ENCODE measurements around the gene RBM28.

The RBM28 gene, protein sequence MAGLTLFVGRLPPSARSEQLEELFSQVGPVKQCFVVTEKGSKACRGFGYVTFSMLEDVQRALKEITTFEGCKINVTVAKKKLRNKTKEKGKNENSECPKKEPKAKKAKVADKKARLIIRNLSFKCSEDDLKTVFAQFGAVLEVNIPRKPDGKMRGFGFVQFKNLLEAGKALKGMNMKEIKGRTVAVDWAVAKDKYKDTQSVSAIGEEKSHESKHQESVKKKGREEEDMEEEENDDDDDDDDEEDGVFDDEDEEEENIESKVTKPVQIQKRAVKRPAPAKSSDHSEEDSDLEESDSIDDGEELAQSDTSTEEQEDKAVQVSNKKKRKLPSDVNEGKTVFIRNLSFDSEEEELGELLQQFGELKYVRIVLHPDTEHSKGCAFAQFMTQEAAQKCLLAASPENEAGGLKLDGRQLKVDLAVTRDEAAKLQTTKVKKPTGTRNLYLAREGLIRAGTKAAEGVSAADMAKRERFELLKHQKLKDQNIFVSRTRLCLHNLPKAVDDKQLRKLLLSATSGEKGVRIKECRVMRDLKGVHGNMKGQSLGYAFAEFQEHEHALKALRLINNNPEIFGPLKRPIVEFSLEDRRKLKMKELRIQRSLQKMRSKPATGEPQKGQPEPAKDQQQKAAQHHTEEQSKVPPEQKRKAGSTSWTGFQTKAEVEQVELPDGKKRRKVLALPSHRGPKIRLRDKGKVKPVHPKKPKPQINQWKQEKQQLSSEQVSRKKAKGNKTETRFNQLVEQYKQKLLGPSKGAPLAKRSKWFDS

DNA sequence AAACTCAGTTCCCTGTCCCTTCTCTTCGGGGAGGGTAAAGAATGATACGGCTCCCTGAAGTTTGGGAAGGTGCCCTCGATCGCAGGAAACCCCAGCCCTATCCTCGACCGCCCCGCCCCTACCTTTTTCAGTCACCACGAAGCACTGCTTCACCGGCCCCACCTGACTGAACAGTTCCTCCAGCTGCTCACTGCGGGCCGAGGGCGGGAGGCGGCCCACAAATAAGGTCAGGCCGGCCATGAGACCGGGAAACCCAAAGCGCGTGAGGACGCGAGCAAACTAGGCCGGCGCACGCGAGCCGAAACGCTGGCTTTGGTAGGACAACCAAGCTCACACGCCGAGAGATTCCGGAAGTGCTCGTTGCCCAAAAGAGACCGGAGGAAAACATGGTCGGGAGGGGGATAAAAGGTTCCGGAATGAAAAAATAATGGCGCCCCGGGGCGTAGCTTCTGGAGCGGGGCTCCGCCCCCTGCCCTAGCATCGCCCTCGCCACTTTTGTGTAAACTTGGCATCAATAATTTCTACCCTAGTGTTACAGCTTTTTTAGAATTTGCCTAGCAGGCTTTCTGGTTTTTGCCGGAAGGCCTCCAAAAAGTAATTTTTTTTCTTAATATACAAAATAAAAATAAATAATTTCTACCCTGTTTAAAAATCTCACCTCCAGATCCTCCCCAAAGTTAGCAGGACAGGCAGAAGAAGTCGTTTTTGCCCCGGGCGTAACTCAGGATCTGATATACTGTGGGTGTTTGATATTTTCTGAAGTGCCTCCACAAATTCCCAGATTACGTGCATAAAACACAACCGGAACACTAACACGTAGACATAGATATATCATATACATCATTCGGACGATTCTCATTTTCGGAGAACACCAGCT is at the start of gene RBM28:
Gene RBM28 (minus strand): TSS at position 355 of the 877 bp plus-strand sequence. CDS start 115 bp downstream, at position 240.
- DNase-seq = peak; percentile 94 to 98

DNA sequence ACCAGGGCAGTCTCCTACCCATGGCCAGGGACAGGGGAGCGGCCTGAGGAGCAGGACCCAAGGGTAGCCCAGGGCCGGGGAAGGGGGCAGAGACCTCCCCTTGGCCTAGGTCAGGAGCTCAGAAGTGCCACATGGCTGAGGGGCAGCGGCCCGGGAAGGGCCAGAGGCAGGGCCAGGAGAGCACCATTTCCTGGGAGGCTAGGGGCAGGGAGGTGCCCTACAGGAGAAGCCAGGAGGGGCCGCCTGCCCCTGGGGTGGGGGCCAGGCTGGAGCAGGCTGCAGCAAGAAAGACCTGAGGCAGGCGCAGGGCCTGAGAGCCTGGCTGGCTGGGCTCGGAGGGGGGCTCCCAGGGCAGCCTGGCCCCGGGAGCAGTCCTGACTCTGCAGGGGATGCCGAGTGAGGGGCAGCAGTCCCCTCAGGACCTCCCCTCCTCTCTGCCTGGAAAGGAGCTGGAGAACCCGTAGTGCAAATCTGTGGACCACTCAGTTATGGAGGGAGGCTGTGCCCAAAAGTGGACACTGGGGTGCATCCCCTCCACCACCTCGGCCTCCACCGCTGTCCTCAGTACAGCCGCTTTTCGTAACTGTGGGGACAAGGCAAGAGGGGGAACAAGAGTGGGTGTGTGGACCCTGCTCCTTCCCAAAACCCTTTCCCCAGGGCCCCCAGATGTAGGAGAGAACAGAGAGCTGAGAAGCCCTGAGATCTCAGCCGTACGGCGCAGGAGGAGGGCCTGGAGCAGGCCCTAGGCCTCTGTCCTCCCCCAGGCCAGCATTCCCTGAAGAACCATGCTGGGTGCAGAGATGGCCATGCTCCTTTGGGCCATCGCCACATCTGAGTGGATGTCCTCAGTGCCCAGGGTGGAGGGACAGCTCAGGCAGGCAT is 49.0 kb upstream of the RBM28 start:
- DNase-seq = no peak

DNA sequence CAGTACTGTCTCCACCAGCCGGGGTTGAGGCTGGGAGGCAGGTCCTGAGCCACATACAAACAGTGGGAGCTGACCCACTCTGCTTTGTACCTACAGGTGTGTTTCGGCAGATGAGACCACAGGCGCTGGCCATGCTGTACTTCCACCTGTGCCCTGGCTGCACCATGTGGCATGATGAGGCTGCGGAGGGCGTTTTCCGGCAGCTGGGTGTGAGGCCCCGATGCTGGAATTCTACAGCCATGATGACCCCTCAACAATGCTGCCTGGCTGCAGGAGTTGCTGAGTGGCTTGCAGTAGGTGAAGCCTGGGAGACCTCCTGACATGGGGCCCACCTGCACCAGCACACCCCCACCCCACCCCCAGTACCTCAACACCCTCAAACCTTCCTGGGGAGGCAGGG is 48.1 kb upstream of the RBM28 start:
- DNase-seq = no peak

DNA sequence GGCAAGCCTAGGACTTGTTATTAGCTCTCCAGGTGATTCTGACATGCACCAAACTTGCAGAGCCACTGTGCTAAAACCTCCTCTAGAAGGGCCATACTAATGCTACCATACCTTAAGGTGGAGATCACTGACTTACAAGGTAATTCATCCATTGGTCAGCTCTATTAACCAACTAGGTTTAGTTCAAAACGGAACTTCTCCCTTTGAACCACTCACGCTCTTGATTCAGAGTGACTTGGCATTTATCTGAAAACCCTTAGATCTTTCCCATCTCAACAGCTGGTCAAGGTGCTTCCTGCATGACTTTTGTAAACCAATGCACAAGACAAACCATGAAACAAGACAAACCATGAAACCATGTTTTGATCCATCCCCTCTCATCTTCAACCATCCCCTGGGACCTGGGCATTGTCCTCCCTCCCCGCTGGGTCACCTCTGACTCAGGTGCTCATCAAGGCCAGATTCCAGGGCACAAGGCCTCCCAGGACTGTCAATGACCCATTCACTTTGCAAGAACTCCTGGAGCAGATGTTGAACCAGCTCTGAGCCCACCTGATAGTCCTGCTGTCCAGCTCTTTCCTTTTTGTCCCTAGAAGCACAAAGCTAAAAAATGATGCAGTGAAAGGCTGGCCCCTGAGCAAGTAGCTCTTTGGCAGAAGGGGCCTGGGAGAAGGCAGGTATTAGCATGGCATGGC is 47.3 kb upstream of the RBM28 start:
- no peak for DNase-seq

DNA sequence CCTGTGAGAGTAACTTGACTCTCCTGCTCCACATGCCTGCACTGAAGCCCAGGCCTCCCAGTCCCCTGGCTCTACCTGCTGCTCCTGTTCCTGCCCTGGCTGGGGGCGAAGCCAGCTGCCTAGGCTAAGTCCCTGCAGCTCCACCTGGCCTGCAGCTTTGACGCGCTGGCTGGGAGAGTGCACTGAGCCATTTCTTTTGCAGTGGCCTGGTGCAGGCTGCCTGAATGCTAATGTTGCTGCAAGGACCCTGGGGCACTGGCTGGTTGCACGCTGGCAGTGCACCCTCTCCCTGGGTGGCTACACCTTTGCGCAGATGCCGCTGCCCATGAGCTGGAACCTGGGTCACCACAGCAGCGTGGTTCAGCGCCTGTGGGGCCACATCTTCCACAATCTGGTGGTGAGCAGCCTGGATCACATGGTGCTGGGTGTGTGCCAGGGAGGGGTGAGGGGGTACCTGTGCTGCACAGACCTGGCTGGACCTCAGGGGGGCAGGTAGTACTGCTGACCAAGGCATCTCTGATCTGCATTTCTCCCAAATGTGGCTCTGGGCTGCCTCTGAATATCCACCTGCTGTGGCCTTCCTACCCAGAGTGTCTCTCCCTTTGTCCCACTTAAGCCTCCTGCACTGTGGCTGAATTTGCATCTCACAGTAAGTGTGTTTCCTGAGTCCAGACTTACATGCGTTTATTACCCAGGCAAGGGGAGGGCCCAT is 46.1 kb upstream of the RBM28 start:
- DNase-seq = peak; percentile 85 to 87

DNA sequence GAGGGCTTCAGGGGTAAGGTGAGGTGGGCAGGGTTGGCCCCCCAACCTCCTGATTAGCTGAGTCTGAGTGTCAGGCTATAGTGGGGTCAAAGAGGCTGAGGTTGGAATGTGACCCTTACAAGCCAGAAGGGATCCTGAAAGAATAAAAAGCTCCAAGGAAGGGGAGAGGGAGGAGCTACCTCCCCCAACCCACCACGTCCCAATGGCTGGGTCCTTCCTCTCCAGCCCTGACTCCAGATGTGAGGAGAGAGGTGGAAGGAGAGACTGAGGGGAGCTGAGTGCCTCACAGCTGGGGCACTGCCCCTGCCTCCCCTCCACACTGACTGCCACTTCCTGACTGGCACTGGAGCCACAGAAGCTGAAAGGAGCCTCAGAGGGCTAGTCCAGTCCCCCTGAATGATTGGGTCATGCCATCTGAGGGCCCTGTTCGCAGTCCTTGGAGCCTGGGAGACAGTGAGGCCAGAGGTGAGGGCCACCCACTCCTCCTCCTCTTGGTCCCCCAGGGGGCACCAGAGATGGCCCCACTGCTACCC is 45.4 kb upstream of the RBM28 start:
- DNase-seq = no peak

DNA sequence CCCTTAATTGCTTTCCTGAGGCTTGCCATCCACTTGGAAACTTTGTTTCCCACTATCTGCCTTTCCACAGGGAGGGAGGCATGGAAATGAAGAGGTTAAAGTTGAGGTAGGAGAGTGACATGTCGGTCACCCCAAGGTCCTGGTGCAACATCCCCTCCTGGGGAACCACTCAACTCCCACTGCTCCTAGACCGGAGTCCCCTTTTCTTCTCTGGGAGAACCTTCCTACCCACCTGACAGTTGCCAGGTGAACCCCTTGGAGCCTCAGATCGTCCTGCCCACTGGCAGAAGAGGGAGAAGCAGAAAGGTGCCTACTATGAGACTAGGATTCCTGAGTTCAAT is 44.4 kb upstream of the RBM28 start:
- DNase-seq = no peak

DNA sequence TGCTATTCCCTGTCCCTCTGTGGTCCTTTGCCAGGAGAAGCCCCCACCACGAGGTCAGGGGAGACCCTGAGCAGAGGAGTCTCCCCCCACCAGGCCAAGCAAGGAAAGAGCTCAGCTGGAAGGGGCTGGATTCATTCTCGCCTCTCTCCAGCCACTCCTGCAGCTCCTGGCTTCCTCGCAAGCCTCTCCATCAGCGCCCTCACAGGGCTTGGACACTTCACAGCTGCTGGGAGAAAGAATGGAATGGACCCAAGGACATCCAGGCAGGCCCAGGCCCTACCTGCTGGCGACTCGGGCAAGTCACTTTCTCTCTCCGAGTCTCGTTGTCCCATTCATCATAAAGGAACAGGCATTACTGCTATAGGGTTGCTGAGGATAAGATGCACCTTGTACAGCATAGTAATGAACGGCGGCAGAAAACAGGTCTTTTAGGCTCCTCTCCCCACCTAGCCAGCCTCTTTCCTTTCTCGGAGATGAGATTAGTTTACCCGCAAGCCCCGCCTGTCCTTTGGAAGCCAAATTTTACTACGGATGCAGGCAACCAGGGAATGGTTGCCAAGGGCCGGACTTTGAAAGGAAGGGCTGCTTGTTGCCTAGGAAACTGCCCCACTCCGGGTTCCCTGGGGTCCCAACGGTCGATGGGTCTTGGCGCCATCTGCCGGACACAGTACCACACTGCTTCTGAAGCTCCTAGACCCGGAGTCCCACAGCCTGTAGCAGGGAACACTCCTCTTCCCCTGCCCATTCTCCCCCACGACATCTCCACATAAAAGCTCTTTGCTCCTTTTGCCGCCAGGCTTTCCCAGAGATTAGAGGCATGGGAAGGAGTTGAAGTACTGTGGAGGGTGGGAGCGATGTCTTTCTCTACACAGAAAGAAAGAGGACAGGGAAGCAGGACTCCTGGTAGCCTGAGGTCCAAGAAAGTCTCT is 43.8 kb upstream of the RBM28 start:
- DNase-seq = peak; percentile 86 to 91

DNA sequence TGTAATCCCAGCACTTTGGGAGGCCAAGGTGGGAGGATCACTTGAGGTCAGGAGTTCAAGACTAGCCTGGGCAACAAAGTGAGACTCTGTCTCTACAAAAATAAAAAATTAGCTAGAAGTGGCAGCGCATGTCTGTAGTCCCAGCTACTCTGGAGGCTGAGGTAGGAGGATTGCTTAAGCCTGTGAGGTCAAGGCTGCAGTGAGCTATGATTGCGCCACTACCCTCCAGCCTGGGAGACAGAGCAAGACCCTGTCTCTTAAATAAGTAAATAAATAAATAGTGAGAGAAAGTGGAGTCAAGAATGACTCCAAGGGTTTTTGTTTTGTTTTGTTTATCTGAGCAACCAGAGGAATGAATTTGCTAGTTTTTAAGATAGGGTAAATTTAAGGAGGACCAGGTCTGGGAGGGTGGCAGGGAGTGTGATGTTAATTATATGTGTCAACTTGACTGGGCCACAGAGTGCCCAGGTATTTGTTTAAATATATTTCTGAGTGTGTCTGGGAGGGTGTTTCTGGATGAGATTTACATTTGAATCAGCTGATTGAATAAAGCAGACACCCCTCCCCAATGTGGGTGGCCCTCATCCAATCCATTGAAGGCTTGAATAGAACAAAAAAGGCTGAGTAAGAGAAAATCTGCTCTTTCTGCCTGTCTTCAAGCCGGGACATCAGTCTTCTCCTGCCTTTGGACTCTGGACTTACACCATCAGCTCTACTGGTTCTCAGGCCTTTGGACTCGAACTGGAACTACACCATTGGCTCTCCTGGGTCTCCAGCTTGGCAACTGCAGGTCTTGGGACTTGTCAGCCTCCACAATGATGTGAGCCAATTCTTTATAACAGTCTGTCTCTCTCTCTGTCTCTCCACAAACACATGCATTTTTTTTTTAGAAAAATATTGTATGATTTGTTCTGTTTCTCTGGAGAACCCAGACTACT is 42.5 kb upstream of the RBM28 start:
- DNase-seq = no peak

DNA sequence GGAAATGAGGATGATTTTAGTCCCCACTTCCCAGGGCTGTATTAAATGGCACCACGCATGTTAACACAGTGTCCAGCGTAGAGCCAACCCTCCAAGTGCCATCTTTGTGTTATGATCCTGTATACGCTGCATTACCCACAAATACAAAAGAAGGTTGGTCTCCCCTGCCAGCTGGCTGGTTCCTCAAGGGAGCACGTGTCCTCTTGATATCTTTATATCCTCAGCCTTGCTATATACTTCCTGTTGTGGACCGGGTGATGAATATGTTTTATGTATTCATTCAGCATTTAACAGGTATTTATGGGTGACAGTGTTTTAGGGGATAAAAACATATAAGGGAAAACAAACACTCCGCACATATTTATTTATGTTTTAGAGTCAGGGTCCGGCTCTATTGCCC is 41.0 kb upstream of the RBM28 start:
- no peak for DNase-seq

DNA sequence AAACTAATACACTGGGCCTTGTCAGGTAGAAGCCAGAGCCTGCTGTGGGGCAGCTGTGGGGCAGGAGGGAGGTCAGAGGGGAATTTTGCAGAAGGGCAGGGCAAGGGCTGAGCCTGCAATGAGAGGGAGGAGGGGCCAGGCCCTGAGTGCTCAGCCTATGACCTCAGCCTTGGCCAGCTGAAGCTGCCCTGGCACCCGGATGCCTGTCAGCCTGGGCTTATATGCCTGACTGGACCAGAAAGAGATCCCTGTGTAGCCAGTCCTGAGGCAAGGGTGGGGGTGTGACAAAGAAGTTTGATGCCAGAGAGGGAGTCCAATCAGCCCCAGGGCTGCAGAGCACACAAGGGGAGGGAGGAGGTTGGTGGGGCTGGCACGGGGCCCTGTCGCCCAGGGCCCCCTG is 40.1 kb upstream of the RBM28 start:
- DNase-seq = no peak

DNA sequence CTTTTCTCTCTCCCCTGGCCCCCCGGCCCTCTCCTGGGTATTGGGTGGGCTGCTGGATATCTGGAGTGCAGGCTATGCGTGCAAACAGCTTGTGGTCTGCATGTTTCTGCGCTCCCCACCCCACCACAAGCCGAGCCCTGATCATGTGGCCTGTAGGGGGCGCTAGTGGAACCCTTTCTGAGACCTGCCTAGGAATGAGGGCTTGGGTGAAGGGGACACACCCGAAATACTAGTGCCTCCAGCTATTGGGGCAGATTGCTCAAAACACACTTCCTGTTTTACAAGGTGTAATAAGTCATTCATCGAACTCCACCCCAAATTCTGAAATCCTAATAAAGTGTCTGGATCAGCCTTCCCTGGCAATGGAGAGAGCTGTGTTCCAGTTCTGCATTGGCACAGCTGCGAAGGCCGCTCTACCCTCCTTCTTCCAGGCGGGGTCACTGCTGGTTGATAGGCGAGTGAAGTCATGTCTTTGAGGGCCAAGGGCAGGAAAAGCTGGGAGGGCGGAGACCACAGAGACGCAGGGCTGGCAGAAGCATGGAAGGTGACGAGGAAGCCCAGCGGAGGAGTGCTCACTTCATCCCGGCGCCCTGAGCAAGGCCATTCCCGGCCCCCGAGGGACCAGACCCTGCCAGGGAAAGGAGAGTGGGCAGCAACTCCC is 37.6 kb upstream of the RBM28 start:
- DNase-seq = peak in 1 of 2 experiments; percentile 46

DNA sequence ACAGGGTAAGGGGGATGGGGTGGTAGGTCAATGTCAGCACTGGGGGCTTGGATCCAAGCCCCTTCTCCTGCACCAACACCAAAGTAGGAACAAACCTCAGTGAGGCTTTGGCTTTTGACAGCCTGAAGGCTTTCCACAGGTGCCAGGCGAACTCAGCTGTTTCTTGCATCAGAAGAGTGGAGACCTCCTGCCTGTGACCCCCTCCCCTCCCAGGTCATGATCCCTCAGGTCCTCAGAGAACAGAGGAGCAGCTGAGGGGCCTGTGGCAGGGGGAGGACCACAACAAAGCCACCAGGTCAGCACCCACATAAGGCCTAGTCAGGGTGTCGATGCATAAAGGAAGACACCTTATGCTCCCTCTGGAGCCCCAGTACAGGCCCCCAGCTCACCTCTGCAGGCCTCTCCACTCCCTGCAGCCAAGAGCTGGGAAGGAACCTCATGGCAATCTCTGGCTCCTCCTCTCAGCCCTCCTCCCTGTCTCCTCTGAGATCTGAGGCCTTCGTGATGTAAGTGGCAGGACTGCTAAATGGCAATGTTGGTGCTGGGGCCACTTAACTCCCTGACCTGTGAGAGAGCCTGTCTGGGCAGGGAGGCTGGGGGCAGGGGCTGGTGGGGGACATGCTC is 36.9 kb upstream of the RBM28 start:
- DNase-seq = no peak

DNA sequence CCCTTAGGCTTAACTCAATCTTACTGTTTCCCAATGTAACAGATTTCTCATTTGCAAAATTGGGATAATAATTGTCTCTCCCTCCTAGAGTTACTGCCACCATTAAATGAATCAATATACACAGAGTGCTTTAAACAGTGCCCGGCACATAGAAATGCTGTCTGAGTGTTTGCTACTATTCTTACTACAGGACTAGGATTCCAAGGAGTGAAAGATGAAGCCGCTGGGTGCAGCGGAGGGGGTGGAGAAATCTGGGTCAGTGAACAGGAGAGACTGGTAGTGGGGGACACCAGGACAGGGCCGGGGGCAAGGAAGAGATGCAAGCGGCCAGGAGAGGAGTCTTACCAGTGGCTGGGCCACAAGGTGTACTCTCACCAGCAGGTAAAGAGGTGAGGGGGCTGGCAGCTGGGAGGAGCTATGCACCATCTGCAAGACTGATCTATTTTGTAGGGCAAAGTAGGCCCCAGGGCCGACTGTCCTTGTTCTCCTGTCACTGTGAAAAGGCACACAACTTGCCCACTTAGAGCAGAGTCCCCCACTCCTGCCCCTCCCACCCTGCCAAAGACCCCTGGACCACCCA is 36.3 kb upstream of the RBM28 start:
- DNase-seq = no peak

DNA sequence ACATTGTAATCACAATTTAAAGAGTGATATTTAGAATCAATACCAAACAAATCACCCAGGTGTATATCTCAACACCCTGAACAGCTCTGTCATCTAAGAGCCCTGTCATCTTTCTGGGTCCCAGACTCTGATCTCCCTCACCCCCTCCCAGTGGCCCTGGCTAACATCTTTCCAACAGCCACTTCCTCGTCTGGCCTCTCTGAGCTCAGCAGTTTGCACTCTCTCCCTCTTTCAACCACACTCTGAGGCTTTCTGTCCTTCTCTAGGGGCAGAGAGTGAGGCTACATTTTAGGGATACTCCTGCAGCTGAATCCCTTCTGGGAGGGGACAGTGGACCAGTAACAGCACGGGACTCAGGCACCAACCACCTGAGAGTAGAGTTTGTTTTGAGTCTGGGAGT is 34.9 kb upstream of the RBM28 start:
- no peak for DNase-seq

DNA sequence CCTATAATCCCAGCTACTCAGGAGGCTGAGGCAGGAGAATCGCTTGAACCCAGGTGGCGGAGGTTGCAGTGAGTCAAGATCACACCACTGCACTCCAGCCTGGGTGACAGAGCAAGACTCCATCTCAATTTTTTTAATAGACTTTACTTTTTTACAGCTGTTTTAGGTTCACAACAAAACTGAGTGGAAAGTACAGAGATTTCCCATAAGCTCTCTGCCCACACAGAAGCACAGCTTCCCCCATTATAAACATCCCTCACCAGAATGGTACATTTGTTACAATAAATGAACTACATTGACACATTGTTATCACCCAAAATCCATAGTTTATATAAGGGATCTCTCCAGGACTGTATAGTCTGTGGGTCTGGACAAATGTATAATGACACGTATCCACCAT is 32.4 kb upstream of the RBM28 start:
- no peak for DNase-seq

DNA sequence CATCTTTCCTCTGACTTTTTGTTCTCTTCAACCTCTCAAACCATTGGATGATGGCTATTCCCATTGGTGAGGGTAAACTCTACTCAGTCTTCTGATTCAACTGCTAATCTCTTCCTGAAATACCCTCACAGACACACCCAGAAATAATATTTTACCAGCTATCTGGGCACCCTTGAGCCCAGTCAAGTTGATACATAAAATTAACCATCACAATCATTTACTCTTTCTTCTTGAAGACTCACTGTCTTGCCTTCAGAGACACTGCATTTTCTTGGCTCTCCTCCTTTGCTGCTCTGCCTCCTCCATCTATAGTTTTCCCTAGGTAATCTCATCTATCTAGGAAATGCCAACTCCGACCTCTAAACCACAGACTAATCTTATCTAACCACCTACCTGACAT is 30.3 kb upstream of the RBM28 start:
- DNase-seq = no peak
